Astrocyte (in vitro differentiated cells and primary cell): ENCODE measurements around the gene RNF149.

ENCODE experiments used
- EZH2 ChIP-seq: IDR thresholded peaks from 2 replicates; pipeline ENCODE4 v1.6.1; 2012; ENCODE audit warnings: mild to moderate bottlenecking, low read length, inconsistent platforms; ENCODE audit not compliant: insufficient read depth
- TF ChIP-seq, protein P1 (sequence below): IDR thresholded peaks from 2 replicates; pipeline ENCODE4 v1.5.1; 2011; ENCODE audit warnings: low read depth, mild to moderate bottlenecking, inconsistent platforms, low read length, moderate library complexity; ENCODE audit not compliant: insufficient read depth

DNA sequence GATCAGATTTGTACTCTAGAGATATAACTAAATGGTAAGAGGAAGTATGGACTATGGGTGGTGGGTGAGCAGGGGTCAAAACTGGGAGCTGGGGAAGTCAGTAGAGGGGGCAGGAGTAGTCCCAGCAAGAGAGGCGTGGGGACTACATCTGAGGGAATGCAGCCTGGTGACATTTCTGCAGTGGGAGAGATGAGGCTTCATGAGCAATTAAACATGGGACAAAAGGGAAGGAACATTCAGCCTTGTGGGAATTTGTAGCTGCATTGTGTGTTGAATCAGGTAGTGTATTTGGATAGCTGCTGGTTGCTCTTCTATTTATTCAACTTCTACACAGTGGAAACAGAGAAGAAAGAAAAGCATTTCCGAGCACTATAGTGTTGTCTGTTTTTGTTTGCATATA lies 52.2 kb downstream of the RNF149 start:
- TF ChIP-seq, protein P1, sequence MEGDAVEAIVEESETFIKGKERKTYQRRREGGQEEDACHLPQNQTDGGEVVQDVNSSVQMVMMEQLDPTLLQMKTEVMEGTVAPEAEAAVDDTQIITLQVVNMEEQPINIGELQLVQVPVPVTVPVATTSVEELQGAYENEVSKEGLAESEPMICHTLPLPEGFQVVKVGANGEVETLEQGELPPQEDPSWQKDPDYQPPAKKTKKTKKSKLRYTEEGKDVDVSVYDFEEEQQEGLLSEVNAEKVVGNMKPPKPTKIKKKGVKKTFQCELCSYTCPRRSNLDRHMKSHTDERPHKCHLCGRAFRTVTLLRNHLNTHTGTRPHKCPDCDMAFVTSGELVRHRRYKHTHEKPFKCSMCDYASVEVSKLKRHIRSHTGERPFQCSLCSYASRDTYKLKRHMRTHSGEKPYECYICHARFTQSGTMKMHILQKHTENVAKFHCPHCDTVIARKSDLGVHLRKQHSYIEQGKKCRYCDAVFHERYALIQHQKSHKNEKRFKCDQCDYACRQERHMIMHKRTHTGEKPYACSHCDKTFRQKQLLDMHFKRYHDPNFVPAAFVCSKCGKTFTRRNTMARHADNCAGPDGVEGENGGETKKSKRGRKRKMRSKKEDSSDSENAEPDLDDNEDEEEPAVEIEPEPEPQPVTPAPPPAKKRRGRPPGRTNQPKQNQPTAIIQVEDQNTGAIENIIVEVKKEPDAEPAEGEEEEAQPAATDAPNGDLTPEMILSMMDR = no peak
- TF ChIP-seq EZH2 = no peak
